ENCODE results near the gene KLHL3.

DNA sequence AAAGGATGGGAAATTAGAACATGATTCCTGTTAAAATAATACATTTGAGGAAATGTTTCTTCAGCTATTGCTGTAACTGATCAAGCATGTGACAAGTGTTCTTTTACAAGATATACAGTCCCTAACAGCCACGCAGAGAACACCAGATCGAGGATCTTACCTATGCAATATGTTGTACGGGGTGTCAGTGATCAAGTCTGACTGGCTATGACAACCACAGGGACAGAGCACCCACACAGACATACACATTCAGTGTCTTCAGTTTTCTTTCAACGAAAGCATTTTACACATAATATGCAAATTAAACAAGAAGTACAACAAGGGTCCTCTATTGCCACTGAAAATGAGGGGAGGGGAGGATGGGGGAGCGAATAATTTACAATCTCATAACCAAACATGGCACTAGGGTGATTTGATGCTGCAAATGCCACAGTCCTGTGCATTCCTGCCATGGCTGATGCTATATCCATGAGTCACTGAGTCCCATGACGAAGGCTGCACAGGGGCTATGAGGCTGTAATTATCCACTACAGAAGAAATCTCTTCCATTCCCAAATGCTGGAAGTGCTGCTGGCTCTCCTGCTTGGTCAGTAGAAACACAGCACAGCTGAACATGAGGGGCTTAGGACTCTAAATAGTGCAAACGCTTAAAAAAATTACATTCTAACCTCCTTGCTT is 118.2 kb downstream of the KLHL3 start:
- TF ChIP-seq, protein P1, sequence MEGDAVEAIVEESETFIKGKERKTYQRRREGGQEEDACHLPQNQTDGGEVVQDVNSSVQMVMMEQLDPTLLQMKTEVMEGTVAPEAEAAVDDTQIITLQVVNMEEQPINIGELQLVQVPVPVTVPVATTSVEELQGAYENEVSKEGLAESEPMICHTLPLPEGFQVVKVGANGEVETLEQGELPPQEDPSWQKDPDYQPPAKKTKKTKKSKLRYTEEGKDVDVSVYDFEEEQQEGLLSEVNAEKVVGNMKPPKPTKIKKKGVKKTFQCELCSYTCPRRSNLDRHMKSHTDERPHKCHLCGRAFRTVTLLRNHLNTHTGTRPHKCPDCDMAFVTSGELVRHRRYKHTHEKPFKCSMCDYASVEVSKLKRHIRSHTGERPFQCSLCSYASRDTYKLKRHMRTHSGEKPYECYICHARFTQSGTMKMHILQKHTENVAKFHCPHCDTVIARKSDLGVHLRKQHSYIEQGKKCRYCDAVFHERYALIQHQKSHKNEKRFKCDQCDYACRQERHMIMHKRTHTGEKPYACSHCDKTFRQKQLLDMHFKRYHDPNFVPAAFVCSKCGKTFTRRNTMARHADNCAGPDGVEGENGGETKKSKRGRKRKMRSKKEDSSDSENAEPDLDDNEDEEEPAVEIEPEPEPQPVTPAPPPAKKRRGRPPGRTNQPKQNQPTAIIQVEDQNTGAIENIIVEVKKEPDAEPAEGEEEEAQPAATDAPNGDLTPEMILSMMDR (conservative IDR thresholded peaks at IDR 0.05; ENCODE audit: low read depth, low read length), result no peak
- TF ChIP-seq EZH2 (IDR thresholded peaks at IDR 0.05; ENCODE audit: low read length, unreplicated experiment), result no peak

All from PC-3 (cell line).